ENCODE measurements around the gene ARPC1A. TPM values are rescaled to one million over a fixed set of nuclear protein-coding genes. Genes with fewer than 3 reads are reported as not detected.
"Not testable (repeated sequence)": the region's sequence is repeated elsewhere in the genome, so short reads cannot be mapped to it uniquely, and the experiment has no call there.

The ARPC1A gene
- polyA plus RNA-seq, 3 donors = 54.5 to 239 (median 109) TPM

GRCh38 chr7:99395616-99396327 is 70.1 kb downstream of the ARPC1A start:
- no peak overlapping the region for H3K27ac ChIP-seq (ENCODE audit: low read depth, low read length)

GRCh38 chr7:99396418-99397296 is 71.0 kb downstream of the ARPC1A start:
- H3K27ac ChIP-seq (ENCODE audit: low read depth, low read length) = no peak overlapping the region
- whole genome bisulfite sequencing, 3 donors = 79 to 80% (median 79%) methylated on average over 21 of the region's 21 CpGs

More at GRCh38 chr7:99395616-99396327, 70.1 kb downstream of the ARPC1A start:
- WGBS, 3 donors = 81 to 87% (median 83%) methylated on average over 14 of the region's 14 CpGs

DNA sequence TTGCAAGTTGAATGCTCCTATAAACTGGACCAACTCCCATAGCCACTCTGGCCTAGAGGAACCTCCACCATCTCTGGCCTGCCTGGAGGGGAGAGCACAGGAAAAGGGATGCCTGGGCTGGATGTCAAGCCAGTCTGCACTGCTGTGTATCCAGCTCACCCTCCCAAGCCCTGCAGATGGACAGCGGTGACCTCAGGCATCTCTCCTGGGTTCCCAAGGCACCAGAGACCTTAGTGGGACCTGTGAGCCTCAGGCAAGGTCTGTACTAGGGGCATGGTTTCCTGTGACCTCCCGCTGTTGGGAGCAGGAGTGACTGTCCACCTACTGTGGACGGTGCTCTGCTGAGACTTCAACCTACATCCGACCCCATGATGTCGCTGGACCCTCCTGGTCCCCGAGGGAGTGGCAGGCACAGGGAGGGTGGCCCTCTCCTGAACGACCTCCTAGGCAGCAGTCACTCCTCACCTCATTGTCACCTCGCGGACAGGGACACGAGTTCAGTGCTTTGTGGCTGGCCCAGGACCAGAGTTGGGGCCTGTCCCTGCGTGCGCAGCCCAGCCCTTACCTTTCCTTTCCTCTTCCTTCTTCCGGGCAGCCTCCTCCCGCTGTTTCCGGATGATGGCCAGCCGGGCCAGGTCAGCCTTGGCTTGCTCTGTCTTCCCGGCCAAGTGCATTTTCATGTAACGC is 71.7 kb downstream of the ARPC1A start:
- WGBS, 3 donors = 78 to 85% (median 85%) methylated on average over 18 of the region's 18 CpGs
- no peak overlapping the region for H3K27ac ChIP-seq (ENCODE audit: low read depth, low read length)

DNA sequence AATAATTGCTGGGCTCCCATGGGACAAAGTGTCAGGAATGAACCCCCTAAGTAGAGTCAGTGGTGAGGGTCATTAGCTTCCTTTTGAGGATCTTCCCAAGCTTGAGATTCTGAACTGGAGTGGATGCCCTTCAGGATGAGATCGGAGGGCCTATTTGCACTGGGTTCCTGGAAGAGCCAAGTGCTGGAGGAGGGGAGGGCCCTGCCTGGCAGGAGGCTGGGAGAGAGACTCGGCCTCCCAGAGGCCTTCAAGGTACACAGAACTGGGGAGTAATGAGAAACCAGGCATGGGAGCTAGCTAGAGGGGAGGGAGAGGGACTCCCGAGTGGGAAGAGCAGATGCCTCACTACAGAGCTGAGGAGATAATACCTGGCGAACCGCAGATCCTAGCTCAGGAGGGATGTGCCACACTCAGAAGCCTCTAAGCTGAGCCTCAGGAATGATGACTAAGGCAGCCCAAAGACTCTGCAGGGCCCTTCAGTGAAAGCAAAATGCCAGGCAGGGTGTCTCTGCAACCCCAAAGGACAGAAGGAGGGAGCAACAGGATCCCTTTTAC is 73.3 kb downstream of the ARPC1A start:
- no peak overlapping the region for H3K27ac ChIP-seq (ENCODE audit: low read depth, low read length)
- WGBS, 3 donors = 79 to 80% (median 79%) methylated on average over 5 of the region's 5 CpGs

DNA sequence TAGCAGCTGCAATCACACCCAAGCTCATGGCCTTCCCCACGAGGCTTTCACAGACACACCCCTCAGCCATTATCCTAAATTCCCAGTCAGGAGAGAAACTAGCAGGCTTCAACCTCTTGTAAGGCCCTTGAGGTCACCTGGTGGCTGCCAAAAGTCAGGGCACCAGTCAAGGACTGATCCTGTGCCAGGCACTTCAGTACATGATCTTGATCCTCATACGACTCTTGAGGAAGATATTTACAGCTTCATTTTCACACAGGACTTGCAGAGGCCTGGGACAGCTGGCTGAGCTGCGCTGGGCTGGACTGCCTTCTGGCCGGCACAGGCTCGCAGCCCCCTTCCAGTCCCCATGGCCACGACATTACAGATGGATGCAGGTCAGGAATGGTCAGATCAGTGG is 73.9 kb downstream of the ARPC1A start:
- WGBS, 3 donors = 76 to 83% (median 76%) methylated on average over 6 of the region's 6 CpGs
- H3K27ac ChIP-seq (ENCODE audit: low read depth, low read length) = no peak overlapping the region

DNA sequence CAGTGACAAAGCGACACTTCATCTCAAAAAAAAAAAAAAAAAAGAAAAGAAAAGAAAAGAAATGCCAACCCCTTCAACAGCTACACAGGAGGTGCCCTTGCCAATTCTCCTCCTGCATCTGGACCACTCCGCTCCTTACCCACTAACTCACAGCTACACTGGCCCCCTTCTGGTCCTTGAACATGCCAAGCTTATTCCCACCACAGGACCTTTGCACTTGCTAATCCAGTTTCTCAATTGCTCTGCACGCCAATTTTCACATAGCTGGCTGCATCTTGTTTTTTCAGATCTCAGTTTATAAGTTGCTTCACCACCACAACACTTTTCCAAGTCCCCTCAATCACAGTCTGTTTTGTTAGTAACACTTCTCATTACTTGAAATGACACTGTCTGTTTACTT is 77.2 kb downstream of the ARPC1A start:
- H3K27ac ChIP-seq (ENCODE audit: low read depth, low read length) = no peak overlapping the region
- 95 to 100% (median 96%) methylated on average over 2 to 3 of the region's 3 CpGs for WGBS, 3 donors

- no peak overlapping the region for H3K27ac ChIP-seq (ENCODE audit: low read depth, low read length)
- WGBS, 3 donors = 46 to 93% (median 92%) methylated on average over 5 of the region's 5 CpGs
Measured at GRCh38 chr7:99403764-99404163, 78.1 kb downstream of the ARPC1A start.

- WGBS, 3 donors = 73 to 83% (median 77%) methylated on average over 18 of the region's 18 CpGs
Measured at GRCh38 chr7:99404235-99404976, 78.7 kb downstream of the ARPC1A start.

DNA sequence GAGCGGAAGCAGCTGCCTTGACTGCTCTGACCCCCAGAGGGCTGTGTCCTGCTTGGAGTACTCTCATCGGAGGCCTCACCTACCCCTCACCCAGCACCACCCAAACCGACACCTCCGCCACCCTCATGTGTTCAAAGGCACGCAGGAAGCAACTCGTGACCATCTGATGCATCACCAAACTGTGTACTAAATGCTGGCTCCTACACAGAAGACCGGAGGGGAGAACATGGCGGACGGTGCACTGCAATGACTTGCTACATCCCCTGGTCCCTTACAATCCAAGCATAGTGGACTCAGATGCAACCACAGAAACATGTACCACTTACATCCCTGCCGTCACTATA is 79.3 kb downstream of the ARPC1A start:
- WGBS, 3 donors = 89 to 94% (median 94%) methylated on average over 10 of the region's 10 CpGs
- H3K27ac ChIP-seq (ENCODE audit: low read depth, low read length) = no peak overlapping the region

More at GRCh38 chr7:99404235-99404976, 78.7 kb downstream of the ARPC1A start:
- no peak overlapping the region for H3K27ac ChIP-seq (ENCODE audit: low read depth, low read length)

- 53 to 65% (median 61%) methylated on average over 1 of the region's 1 CpG for WGBS, 3 donors
- H3K27ac ChIP-seq (ENCODE audit: low read depth, low read length) = no peak overlapping the region
Measured at GRCh38 chr7:99406557-99406956, 80.9 kb downstream of the ARPC1A start.

DNA sequence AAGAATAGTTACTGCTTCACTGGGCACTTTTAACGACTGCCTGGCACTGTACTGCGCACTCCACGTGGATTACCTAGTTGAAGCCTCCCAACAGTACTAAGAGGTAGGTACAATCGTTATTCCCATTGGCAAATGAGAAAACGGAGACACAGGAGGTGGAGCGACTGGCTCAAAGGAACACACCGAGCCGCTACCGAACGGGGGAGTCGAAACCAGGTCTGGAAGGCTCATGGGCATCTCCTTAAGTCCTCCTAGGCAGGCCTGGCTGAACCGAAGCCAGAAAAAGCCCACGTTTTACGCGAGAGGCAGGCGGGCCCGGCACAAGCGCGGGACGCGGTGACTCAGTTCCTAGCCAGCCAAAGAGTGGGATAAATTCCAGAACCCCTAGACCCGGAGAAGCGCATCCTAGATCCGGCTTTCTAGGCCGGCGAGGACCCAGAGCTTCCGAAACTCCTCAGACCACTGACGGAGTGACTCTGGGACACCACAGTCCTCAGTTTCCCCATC is 82.2 kb downstream of the ARPC1A start:
- WGBS, 3 donors = 0% methylated on average over 28 of the region's 28 CpGs
- peak overlapping the region; percentile 97 for H3K27ac ChIP-seq (ENCODE audit: low read depth, low read length)

GRCh38 chr7:99408379-99409191 is 82.9 kb downstream of the ARPC1A start, which contains the start of the genes BUD31 and PDAP1:
Gene BUD31 (plus strand): TSS chr7:99408969. CDS start chr7:99411093, 2,124 bp downstream.
Gene PDAP1 (minus strand): TSS chr7:99408597. CDS start chr7:99408548, 49 bp downstream.
- WGBS, 3 donors = 0 to 1% (median 0%) methylated on average over 70 to 72 of the region's 72 CpGs
- peak within 1 kb of the TSS; percentile 97 for H3K27ac ChIP-seq (ENCODE audit: low read depth, low read length)

- WGBS, 3 donors = 0% methylated on average over 18 of the region's 18 CpGs
- peak overlapping the region; percentile 97 for H3K27ac ChIP-seq (ENCODE audit: low read depth, low read length)
Measured at GRCh38 chr7:99409192-99409572, 83.5 kb downstream of the ARPC1A start.

DNA sequence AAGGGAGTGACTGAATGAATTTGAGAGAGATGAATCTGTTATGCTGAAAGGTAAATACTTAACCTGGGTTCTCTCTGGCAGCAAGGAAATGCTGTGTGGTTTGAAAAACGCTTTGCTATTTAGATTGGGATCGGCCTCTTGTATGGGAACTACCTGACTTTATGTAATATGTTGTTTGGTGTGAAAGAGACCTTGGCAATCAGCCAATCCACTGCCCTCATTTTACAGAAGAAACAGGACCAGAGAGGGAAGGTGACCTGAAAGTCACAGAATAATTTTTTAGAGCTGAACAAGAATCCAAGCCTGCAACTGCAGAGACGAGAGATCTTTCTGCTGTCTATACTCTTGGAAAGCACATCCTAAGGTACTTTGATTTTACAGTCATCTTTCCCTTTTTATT is 84.1 kb downstream of the ARPC1A start:
- WGBS, 3 donors = 23 to 36% (median 31%) methylated on average over 3 of the region's 3 CpGs
- no peak overlapping the region for H3K27ac ChIP-seq (ENCODE audit: low read depth, low read length)

DNA sequence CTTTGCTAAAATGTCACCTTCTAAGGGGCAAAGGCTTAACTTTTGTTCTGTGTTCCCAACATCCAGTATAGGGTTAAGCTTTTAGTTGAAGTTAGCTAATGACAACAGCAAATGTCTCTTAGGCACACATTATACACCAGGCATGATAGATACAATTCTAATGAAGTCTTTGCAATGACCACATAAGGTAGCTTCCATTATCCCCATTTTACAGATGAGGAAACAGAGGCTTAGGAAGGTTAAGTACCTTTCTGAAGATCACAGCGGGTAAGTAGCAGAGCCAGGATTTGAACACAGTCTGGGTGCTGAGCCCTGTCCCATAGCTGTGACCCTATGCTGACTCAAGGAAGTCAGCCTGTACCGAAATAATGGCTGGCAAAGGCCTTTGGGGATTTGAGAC is 84.9 kb downstream of the ARPC1A start:
- no peak overlapping the region for H3K27ac ChIP-seq (ENCODE audit: low read depth, low read length)

GRCh38 chr7:99415513-99416127 is 89.9 kb downstream of the ARPC1A start:
- 53 to 68% (median 59%) methylated on average over 17 of the region's 17 CpGs for WGBS, 3 donors
- not testable (repeated sequence) for H3K27ac ChIP-seq (ENCODE audit: low read depth, low read length)

More for the DNA sequence above, 84.9 kb downstream of the ARPC1A start:
- WGBS, 3 donors = 88 to 97% (median 95%) methylated on average over 2 of the region's 2 CpGs
